Activated CD8-positive, alpha-beta memory T cell treated with anti-CD3 and anti-CD28 coated beads for 36 hours (primary cell): ENCODE results near the gene KCNK16. TPM values are rescaled to one million over a fixed set of nuclear protein-coding genes. Genes with fewer than 3 reads are reported as not detected.
"Not testable (repeated sequence)": the region's sequence is repeated elsewhere in the genome, so short reads cannot be mapped to it uniquely, and the experiment has no call there.

Experiments used
- CTCF ChIA-PET: fragments of 350-600 bp; sonication (Branson Sonifier 250); formaldehyde crosslinking; loops from one replicate; lab custom pipeline; 2021; ENCODE audit warnings: antibody characterized with exemption; lab: Charles Lee
- POLR2A ChIA-PET: fragments of 350-600 bp; sonication (Branson Sonifier 250); formaldehyde crosslinking; loops from one replicate; lab custom pipeline; 2021; ENCODE audit warnings: antibody characterized with exemption; lab: Charles Lee
- total RNA-seq, 2 experiments: library from RNA; stranded (reverse); gene quantifications; one replicate each; pipeline ENCODE4 v1.2.3, GENCODE V29; 2021

KCNK16 gene
- total RNA-seq, 2 experiments from 2014 or later = not detected

GRCh38 chr6:39289490-39289889, 33.0 kb downstream of the KCNK16 start:
- ChIA-PET POLR2A (no interaction called here), CTCF (no interaction called here)

GRCh38 chr6:39287601-39288000, 34.9 kb downstream of the KCNK16 start:
- CTCF ChIA-PET = no interaction called here

GRCh38 chr6:39286596-39286995, 35.9 kb downstream of the KCNK16 start:
- POLR2A ChIA-PET, CTCF ChIA-PET: not testable (repeated sequence)

More at GRCh38 chr6:39287601-39288000, 34.9 kb downstream of the KCNK16 start:
- POLR2A ChIA-PET = no interaction called here

DNA sequence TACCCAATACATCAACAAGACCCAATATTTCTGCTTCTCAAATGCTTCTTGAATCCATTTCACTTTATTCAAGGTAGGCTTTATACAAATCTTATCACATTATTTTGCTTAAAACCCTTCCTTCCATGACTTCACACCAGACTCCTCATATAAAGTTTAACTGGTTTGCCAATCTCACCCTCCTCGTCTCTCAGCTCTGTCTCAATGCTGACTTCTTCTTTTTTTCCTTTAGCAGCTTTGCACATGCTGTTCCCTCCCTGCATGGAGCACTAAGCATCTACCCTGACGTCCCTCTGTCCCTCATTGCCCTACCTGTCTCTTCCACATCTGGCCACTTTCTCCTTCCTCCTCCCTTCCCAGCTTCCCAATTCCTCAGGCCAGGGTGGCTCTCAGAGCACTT, 39.7 kb downstream of the KCNK16 start:
- ChIA-PET CTCF (no interaction called here), POLR2A (no interaction called here)

DNA sequence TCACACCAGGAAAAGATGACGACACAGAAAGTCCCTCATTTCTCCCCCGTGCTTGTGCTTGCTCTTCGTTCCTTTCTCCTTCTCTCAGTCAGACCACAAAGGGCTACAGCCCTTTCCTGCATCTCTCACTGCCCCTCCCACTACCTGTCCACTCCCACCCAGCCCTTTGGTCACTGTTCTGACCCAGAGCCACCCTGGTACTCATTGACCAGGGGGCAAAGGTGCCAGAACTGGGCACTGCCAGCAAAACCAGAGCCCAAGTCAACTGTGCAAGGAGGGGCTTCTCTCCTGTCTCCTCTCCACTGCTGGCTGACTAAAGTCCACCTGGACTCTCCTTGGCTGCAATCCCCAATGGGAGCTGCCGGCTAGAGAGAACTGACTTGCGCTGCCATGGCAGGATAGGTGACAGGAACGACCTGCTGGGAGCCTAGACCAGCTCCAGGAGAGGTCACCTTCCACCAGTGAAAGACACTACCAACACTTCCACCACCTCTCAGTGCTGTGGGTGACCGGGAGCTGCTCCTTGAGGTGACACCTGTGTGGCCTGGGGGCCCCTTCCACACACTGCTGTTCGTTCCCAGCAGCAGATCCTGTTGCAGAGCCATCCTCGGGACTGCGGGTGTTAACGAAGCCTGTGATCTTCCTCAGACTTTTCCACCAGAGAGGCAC, 41.1 kb downstream of the KCNK16 start:
- CTCF ChIA-PET = interaction anchor here (0.6 kb wide), 1 partner anchor 378 kb away, joined by 3 read pairs; no protein-coding TSS in a partner anchor

DNA sequence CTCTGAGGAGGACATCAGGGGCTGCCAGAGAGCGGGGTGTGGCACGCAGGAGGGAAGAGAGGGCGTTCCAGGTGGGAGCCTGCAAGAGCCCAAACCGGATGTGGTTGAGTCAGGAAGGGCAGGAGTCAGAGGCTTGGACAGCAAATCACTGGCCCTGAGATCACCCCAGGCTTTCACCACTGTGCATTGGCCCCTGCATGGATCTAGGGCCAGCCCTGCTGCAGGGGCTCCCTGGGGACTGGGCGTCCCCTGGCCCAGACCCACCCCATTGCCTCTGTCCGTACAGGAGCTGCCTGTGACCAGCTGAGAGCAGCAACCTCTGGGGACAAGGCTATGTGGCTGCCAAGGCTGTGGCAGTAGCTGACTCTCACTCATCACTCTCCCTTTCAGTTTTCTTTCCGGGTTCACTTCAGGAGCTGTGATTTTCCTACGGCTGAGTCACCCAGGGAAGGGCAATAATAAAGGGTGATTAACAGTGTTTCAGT, 42.2 kb downstream of the KCNK16 start:
- ChIA-PET POLR2A (no interaction called here), CTCF (no interaction called here)

More for the DNA sequence above, 41.1 kb downstream of the KCNK16 start:
- POLR2A ChIA-PET = no interaction called here

DNA sequence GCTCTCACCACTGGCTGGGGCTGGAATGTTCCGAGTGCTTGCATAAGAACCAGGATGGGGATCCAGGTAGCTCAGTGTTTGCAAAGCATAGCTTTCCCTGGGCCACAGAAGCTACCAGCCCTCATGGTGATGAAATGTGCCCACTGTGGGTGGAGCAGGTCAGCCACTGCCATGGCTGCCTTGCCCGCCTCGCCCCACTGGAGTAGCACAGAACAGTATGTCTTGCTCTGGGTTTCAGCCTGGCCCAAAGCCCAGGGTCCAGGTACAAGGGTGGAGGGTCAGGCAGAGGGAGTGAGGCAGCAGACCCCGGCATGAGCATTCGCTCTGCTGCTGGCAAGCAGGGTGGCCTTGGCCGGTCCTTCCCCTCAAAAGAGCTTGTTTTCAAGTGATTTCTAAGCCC, 43.0 kb downstream of the KCNK16 start:
- ChIA-PET CTCF (no interaction called here), POLR2A (no interaction called here)

DNA sequence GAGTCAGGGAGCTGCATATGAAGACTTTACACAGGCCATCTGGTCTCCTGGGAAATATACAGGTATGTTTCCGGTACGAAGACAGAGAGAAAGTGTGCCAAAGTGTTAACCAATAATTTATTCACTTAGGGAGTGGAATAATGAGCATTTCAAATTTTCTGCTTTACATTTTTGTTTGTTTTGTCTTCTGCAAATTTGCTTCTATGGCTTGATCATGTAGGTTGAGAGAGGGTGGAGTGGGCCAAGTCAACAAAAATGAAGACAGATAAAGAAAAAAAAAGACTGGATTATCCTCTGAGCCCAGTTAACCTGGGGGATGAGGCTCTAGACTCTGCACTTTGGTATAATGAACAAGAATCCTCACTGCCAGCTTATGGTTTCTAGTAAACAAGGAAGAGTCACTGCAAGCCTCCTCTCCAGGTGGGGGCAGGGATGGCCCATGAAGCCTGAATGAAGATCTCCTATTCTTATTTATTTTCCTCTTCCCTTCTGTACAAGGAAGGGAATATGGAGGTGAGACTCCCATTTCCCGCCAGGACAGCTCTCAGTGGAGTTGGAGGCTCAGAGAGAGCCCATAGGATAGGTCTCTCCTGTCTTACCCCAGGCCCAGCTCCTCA, 46.0 kb downstream of the KCNK16 start:
- POLR2A ChIA-PET = no interaction called here
- CTCF ChIA-PET = no interaction called here

GRCh38 chr6:39274903-39275302, 47.6 kb downstream of the KCNK16 start:
- POLR2A ChIA-PET = no interaction called here
- CTCF ChIA-PET = no interaction called here

- POLR2A ChIA-PET = no interaction called here
- CTCF ChIA-PET = interaction anchor here (0.6 kb wide), 1 partner anchor 100 kb away, joined by 4 read pairs; no protein-coding TSS in a partner anchor
Measured at GRCh38 chr6:39274471-39274870, 48.0 kb downstream of the KCNK16 start.

- ChIA-PET CTCF (no interaction called here), POLR2A (no interaction called here)
Measured at GRCh38 chr6:39273406-39273821, 49.1 kb downstream of the KCNK16 start.

GRCh38 chr6:39269961-39270360, 52.5 kb downstream of the KCNK16 start:
- ChIA-PET CTCF (no interaction called here), POLR2A (no interaction called here)

GRCh38 chr6:39268721-39269120, 53.8 kb downstream of the KCNK16 start:
- POLR2A ChIA-PET = no interaction called here
- CTCF ChIA-PET = no interaction called here

GRCh38 chr6:39268171-39268570, 54.3 kb downstream of the KCNK16 start:
- CTCF ChIA-PET = no interaction called here
- POLR2A ChIA-PET = no interaction called here

DNA sequence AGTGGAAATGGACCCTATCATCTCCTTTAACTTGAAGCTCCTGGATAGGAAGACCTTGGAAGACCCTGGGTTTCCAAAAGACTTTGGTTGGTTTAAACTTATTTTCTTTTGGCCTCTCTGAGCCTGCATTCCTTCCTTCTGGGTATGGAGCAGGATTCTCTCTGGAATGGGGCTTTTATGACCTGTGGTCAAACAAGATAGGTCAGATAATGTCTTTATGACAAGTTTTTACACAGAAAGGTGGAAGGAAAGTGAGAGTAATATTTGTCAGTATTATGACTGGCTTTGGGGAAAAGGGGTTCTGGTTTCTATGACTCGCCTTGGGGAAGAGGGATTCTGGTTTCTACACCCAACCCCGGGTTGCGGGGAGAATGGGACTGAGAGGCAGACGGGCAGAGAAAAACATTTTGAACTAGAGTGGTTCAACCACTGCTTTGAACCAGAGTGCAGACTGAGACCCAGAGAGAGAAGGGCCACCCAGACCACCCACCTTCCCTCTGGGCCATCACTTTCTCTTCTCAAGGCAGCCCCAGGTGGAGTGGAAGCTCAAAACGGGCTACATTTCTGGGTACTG, 55.6 kb downstream of the KCNK16 start:
- ChIA-PET CTCF (no interaction called here), POLR2A (no interaction called here)

DNA sequence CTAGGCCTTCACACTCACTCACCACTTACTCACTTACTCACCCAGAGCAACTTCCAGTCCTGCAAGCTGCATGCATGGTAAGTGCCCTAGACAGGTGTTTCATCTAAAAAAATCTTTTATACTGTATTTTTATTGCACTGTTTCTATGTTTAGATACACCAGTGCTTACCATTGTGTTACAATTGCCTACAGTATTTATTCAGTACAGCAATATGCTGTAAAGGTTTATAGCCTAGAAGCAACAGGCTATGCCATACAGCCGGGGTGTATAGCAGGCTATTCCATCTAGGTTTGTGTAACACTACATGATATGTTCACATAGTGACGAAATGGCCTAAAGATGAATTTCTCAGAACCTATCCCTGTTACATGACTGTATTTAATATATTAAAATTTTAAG, 56.1 kb downstream of the KCNK16 start:
- CTCF ChIA-PET = no interaction called here
- POLR2A ChIA-PET = no interaction called here

Other genes with a start within 250 kb of the KCNK16 start
- gene SAYSD1, start 207.5 kb downstream of the KCNK16 start, total RNA-seq = 10 to 100 TPM in 1 of 2 experiments, 1 to 10 TPM in 1; 8.7 to 10.1 TPM
- 10 to 100 TPM; 29.8 to 32.0 TPM for gene KCNK5, start 93.2 kb downstream of the KCNK16 start, total RNA-seq
- gene KCNK17, start 8.3 kb downstream of the KCNK16 start, total RNA-seq = not detected